Measurements from ENCODE around the gene AFDN.
"Not testable (repeated sequence)": the region's sequence is repeated elsewhere in the genome, so short reads cannot be mapped to it uniquely, and the experiment has no call there.

The AFDN gene

DNA sequence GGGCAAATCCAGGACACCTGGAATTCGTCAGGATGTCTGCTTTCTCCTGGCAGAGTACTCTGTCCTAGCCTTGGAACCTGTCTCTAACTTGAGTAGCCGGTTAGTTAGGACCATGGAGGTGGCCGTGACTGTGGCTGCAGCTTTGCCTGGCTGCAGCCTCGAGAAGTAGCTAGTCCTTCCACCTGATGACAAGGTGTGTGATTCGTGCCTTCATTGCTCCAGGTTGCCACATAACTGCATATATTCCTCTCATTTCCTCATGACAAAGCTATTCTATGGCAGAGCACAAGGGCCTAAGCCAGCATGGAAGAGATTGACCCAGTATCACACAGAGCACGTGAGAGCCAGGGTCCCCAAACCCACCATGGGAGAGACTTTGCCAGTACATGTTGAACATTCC, 130.9 kb downstream of the AFDN start:
- no peak for DNase-seq

- no peak for DNase-seq
Measured at GRCh38 chr6:167960579-167960978, 133.9 kb downstream of the AFDN start.

DNA sequence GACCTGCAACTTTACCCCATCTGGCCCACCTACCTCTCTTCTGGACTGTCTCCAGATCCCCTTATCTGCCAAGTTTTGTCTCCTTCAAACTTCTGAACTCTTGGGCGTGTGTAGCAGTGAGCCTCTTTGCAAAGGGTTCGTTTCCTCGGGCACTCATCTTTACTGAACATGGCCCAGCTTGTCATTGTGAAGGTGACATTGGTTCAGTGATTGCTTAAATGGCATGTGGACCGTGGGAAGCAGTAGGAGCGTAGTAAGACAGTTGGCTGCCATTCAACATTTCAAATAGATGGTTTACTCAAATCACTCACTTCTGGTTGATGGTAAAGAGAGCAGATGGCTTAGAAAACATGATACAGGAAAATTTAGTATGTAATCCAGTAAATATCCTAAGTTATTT, 136.0 kb downstream of the AFDN start:
- DNase-seq, result no peak

- no peak for DNase-seq
Measured at GRCh38 chr6:167963589-167964057, 136.9 kb downstream of the AFDN start.

- no peak for DNase-seq
Measured at GRCh38 chr6:167965592-167966539, 139.2 kb downstream of the AFDN start.

DNA sequence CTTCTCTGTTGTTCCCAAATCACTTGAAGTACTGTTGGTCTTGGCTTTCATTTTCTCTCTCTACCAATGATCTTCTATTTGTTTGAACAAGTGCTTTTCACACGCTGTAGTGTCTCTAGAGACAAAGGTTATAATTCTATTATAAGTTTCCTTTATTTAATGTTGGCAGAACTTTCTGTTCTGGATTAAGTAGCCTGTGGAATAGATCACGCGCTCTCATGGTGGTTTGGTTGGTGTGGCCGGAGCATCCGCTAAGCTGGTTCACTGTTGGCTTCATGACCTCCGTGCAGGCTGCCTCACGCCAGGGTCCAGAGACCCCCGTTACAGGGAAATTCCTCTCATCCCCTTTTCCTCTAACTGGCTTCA, 139.8 kb downstream of the AFDN start:
- DNase-seq, result no peak

GRCh38 chr6:167968091-167968490, 141.4 kb downstream of the AFDN start:
- no peak for DNase-seq

GRCh38 chr6:167970230-167970629, 143.5 kb downstream of the AFDN start:
- no peak for DNase-seq

DNA sequence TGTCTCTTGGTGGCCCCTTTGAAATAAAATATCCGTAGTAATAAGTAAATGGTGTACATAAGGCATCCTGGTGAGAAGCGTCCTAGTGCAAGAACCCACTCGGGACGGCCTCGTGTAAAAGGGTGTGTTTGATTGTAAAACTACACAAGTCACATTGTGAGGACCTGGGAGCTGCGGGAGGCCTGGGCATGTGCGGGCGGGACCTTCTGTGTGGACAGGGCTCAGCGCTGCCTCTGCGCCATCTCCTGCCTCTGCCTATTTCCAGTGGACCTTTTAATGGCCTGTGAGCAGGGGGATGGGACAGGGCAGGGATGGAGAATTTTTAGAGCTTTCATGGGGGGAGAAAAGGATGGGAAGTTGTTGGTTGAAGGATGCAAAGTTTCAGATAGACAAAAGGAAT, 145.5 kb downstream of the AFDN start:
- no peak for DNase-seq

DNA sequence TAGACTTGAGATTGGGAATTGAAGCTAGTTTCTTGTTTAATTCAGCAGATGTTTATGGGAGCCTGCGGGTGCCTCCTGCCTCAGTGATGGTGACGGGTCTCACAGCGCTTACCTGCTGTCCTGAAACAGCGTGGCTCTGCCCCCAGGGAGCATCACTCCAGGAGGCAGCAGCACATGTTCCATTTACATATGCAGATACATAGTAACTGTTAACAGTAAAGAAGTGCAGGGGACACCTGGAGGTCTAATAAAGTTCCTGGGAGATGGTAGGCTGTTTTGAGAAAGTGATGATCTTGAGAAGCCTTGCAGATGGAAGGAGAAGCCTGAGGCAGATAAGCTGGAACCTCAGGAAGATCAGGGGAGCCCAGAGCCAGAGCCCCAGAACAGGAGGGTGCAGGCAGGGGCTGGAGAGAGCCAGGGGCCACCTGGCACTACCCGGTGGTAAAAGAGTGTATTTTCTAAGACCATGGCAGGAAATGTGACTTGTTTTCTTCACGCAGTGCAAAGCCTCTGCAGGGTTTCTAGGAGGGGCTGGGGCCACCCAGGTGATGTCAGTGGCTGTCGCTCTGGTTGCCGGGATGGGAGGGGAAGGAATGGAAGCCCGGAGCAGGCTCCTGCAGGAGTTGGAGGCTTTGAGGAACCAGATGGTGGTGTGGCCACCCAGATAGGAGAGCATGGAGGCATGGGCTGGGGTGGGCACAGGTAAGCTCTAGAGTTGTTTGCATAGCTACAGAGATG, 146.6 kb downstream of the AFDN start:
- no peak for DNase-seq

DNA sequence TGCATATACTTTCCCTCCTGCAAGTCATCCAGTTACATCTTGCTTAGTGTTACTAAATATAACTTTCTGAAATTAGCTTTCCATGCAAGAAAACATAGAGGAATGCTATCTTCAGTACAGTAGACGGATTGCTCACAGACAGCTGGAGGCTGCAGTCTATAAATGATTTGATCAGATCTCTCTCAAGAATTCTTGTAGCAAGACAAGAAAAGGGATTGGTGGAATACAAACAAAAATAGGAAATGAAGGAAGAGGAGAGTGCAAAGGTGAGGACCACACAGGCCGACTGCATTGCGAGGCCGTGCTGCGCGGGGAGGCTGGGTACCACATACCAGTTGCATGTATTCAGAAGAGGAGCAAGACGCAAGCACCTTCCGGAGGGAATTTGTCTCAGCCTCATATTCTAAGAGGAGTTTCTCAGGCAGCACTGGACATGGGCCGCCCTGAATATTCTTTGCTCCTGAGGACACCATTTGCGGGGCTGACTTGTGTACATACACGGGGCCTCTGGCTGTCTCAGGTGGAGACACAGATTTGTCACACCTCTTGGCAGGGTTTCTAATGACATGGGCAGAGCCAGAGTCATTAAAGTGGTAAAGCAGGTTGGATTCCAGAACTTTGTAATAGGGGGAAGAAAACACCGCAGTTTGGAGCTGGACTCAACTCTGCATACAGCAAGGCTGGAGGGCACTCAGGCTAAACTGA, 148.1 kb downstream of the AFDN start:
- DNase-seq, result no peak

GRCh38 chr6:167975458-167975857, 148.7 kb downstream of the AFDN start:
- DNase-seq, result no peak

GRCh38 chr6:167976116-167976657, 149.5 kb downstream of the AFDN start:
- not testable (repeated sequence) for DNase-seq

GRCh38 chr6:167976708-167977107, 150.0 kb downstream of the AFDN start:
- DNase-seq, result no peak

DNA sequence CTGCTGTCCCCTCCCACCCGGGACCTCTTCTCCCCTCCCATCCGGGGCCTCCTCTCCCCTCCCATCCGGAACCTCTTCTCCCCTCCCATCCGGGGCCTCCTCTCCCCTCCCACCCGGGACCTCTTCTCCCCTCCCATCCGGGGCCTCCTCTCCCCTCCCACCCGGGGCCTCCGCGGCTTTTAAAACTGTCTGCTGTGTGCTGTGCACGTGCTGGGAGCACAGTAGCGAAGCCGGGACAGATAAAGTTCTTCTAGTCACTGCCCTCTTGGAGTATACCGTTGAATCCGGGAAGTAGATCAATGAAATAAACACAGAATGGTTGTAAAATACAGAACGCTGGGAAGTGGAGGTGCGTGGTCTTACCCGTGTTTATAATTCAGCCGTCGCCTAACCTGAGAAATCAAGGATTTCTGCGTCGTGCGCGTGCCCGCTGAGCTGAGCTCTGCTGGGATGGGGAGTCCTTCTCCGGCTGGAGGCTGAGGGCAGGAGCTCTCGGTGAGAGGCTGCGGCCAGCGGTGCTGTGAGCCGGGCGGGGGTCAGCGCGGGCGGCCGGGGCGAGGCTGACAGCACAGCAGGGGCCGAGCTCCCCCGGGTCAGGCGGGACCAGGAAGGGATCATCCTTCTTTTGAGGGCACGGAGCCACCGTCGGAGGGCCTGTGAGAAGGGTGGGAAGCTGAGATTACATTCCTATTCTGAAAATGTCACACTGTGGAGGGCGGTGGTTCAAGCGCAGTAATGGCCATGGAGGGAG, 151.2 kb downstream of the AFDN start:
- DNase-seq, result no peak

DNA sequence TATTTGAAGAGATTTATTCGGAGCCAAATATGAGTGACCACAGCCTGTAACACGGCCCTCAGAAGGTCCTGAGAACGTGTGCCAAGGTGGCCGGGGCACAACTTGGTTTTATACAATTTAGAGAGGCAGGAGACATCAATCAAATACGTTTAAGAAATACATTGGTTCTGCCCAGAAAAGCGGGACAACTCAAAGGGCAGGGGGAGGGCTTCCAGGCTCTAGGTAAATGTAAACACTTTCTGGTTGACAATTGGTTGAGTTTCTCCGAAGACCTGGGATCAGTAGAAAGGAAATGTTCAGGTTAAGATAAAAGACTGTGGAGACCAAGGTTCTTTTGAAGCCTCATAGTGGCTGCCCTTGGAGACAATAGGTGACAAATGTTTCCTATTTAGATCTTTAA, 151.9 kb downstream of the AFDN start:
- DNase-seq, result no peak

DNA sequence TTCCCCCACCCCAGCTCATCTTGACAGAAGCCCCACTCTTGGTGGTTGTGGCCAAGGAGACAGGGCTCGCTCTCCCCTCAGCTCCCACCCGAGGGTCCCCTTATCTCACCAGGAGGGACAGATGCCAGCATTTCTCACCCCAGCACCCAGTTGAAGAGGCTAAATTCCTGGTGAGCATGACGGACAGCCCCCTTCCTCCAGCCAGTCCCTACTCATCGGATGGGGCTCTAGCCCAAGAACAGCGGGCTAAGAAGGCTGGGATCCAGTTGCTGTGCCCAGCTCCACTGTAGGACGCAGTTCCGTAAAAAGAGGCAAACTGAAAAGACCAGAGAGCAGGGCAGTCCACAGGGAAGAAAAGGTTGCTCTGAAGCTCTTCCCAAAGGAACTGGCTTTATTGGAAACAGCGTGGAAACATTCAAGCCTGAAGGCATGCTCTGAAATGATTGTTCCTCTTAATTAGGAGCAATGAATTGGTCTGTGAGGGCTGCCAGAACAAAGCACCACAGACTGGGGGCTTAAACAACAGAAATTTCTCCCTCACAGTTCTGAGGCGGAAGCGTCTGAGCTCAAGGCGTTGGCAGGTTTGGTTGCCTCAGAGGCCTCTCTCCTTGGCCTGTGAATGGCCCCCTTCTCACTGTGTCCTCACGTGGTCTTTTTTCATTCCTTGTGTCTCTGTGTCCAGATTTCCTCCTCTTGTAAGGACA, 152.9 kb downstream of the AFDN start:
- no peak for DNase-seq

DNA sequence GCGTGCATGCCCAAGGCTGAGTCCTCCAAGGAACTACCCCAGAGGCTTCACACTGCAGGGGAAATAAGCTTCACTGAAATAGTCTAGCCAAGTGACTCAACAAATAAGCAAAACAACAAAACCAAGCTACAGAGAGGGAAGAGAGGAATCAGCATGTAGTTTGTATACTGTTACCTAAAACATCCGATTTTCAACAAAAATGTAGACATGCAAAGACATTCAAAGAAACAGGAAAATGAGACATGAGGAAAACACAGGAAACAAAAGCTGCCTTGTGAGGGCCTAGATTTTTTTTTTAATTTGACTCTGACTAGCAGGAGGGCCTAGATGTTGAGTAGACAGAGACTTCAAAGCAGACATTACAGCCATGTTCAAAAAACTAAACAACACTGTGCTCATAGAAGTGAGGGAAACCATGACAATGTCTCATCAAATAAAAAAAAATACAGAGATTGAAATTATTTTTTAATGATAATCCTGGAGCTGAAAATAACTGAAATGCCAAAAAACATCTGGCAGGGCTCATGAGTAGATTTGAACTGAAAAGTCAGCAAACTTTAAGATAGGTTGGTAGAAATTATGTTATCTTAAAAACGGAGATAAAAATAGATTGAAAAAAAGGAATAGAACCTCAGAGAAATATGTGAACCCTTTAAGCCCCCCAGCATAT, 154.3 kb downstream of the AFDN start:
- DNase-seq, result no peak

GRCh38 chr6:167981916-167982462, 155.3 kb downstream of the AFDN start:
- DNase-seq, result no peak

DNA sequence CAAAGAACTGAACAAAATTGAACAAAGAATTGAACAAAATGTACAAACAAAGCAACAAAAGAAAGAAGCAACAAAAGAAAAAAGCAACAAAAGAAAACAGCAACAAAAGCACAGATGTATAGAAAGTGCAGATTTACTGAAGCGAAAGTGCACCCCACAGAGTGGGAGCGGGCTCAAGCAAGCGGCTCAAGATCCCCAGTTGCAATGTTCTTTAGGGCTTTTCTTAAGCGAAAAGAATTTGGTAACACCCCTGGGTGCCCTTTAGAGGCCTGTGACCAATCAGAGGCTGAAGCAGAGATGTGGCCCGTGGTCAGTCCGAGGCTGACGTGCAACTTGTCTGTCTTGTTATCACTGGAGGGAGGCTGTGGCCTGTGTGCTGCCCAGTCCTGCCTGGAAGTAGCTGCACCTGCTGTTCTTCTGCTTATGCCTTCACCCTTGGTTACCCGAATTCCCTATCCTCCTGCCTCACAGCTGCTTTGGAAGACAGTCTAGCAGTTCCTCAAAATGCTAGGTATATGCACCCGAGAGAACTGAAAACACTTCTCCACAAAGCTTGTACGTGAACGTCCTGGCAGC, 157.5 kb downstream of the AFDN start:
- no peak for DNase-seq
